H9 (cell line): Measurements from ENCODE around the gene TCF15. TPM values are rescaled to one million over a fixed set of nuclear protein-coding genes. Genes with fewer than 3 reads are reported as not detected.

ENCODE experiments used
- DNase-seq: peaks from one replicate; pipeline ENCODE4 v3.0.0-alpha.2; 2017
- H2AFZ ChIP-seq: one replicate; pipeline ENCODE4 v1.6.1; 2013; ENCODE audit warnings: mild to moderate bottlenecking, low read length, control low read depth, moderate library complexity
- H2AK5ac ChIP-seq: 2 replicates; pipeline ENCODE4 v1.6.1; 2013; ENCODE audit warnings: low read length, control low read depth, mixed read lengths; ENCODE audit not compliant: insufficient read length
- H2BK120ac ChIP-seq: one replicate; pipeline ENCODE4 v1.6.1; 2013; ENCODE audit warnings: low read depth, mild to moderate bottlenecking, low read length, control low read depth, inconsistent platforms; ENCODE audit not compliant: poor library complexity, severe bottlenecking
- H2BK12ac ChIP-seq: 2 replicates; pipeline ENCODE4 v1.6.1; 2013; ENCODE audit warnings: low read length, control low read depth, mixed read lengths, low read depth; ENCODE audit not compliant: insufficient read length
- H2BK15ac ChIP-seq: 2 replicates; pipeline ENCODE4 v1.6.1; 2013; ENCODE audit warnings: low read depth, low read length, control low read depth
- H2BK20ac ChIP-seq: one replicate; pipeline ENCODE4 v1.6.1; 2013; ENCODE audit warnings: low read depth, mild to moderate bottlenecking, low read length, control low read depth, inconsistent platforms; ENCODE audit not compliant: poor library complexity, severe bottlenecking
- H2BK5ac ChIP-seq: 2 replicates; pipeline ENCODE4 v1.6.1; 2013; ENCODE audit warnings: low read length, control low read depth, mixed read lengths; ENCODE audit not compliant: insufficient read length
- H3K14ac ChIP-seq: 2 replicates; pipeline ENCODE4 v1.6.1; 2013; ENCODE audit warnings: low read length, control low read depth; ENCODE audit not compliant: insufficient read depth
- H3K18ac ChIP-seq: 2 replicates; pipeline ENCODE4 v1.6.1; 2013; ENCODE audit warnings: low read depth, mild to moderate bottlenecking, mixed read lengths, low read length, control low read depth; ENCODE audit not compliant: insufficient read length
- H3K23ac ChIP-seq: 2 replicates; pipeline ENCODE4 v1.6.1; 2013; ENCODE audit warnings: low read length, control low read depth, mixed read lengths, low read depth; ENCODE audit not compliant: insufficient read length
- H3K23me2 ChIP-seq: 2 replicates; pipeline ENCODE4 v1.6.1; 2013; ENCODE audit warnings: low read depth, mild to moderate bottlenecking, mixed read lengths, low read length, control low read depth; ENCODE audit not compliant: insufficient read length, poor library complexity, severe bottlenecking
- H3K27ac ChIP-seq: 2 replicates; pipeline ENCODE4 v1.5.1; 2013; ENCODE audit warnings: low read length, control low read depth, mixed read lengths, low read depth; ENCODE audit not compliant: insufficient read length
- H3K27me3 ChIP-seq: 2 replicates; pipeline ENCODE4 v1.6.1; 2013; ENCODE audit warnings: low read length, control low read depth, inconsistent platforms; ENCODE audit not compliant: insufficient read depth
- H3K4ac ChIP-seq: 2 replicates; pipeline ENCODE4 v1.6.1; 2013; ENCODE audit warnings: low read depth, mild to moderate bottlenecking, control low read depth, inconsistent platforms, low read length, moderate library complexity
- H3K4me1 ChIP-seq: 2 replicates; pipeline ENCODE4 v1.6.1; 2013; ENCODE audit warnings: low read length, control low read depth, inconsistent platforms; ENCODE audit not compliant: insufficient read depth
- H3K4me2 ChIP-seq: 2 replicates; pipeline ENCODE4 v1.6.1; 2013; ENCODE audit warnings: low read length, control low read depth, mixed read lengths; ENCODE audit not compliant: insufficient read length, insufficient read depth
- H3K56ac ChIP-seq: 2 replicates; pipeline ENCODE4 v1.6.1; 2013; ENCODE audit warnings: low read depth, mild to moderate bottlenecking, mixed read lengths, low read length, control low read depth; ENCODE audit not compliant: insufficient read length
- H3K79me1 ChIP-seq: 2 replicates; pipeline ENCODE4 v1.6.1; 2013; ENCODE audit warnings: low read depth, mild to moderate bottlenecking, moderate library complexity, low read length, control low read depth, inconsistent platforms; ENCODE audit not compliant: insufficient read depth, poor library complexity, severe bottlenecking
- H3K79me2 ChIP-seq: 2 replicates; pipeline ENCODE4 v1.6.1; 2013; ENCODE audit warnings: low read length, control low read depth, inconsistent platforms; ENCODE audit not compliant: insufficient read depth
- H3K9ac ChIP-seq: 2 replicates; pipeline ENCODE4 v1.6.1; 2013; ENCODE audit warnings: low read length, control low read depth, mixed read lengths; ENCODE audit not compliant: insufficient read length; ENCODE audit errors: extremely low read depth
- H3K9me3 ChIP-seq: one replicate; pipeline ENCODE4 v1.6.1; 2013; ENCODE audit warnings: low read depth, low read length, inconsistent platforms; ENCODE audit not compliant: control insufficient read depth
- H3T11ph ChIP-seq: one replicate; pipeline ENCODE4 v1.6.1; 2013; ENCODE audit warnings: mild to moderate bottlenecking, low read length, control low read depth, inconsistent platforms
- H4K20me1 ChIP-seq: one replicate; pipeline ENCODE4 v1.6.1; 2013; ENCODE audit not compliant: control insufficient read depth, insufficient read length, insufficient read depth
- H4K5ac ChIP-seq: 2 replicates; pipeline ENCODE4 v1.6.1; 2013; ENCODE audit warnings: low read depth, mild to moderate bottlenecking, mixed read lengths, low read length, control low read depth; ENCODE audit not compliant: insufficient read length
- H4K8ac ChIP-seq: replicated peaks from 2 replicates; pipeline ENCODE4 v1.6.1; 2013; ENCODE audit warnings: low read length, control low read depth, mixed read lengths, low read depth; ENCODE audit not compliant: insufficient read length
- H4K91ac ChIP-seq: 2 replicates; pipeline ENCODE4 v1.6.1; 2013; ENCODE audit warnings: low read depth, mild to moderate bottlenecking, moderate library complexity, mixed read lengths, low read length, control low read depth; ENCODE audit not compliant: insufficient read length
- H3K27ac Mint-ChIP-seq, 3 experiments: 2 replicates in 2 of 3; 3 replicates in 1 of 3; pipeline ENCODE4 v1.8.0; 2020 to 2021; ENCODE audit warnings: mixed read lengths in 3 of 3, mild to moderate bottlenecking in 1 of 3, moderate library complexity in 1 of 3
- H3K27me3 Mint-ChIP-seq: 2 replicates; pipeline ENCODE4 v1.8.0; 2021; ENCODE audit warnings: low read depth, mild to moderate bottlenecking, moderate library complexity, mixed read lengths
- H3K36me3 Mint-ChIP-seq, 3 experiments: 2 replicates in 2 of 3; 3 replicates in 1 of 3; pipeline ENCODE4 v1.8.0; 2020 to 2021; ENCODE audit warnings: low read depth in 3 of 3, mixed read lengths in 3 of 3; ENCODE audit not compliant: insufficient read depth in 1 of 3
- H3K4me1 Mint-ChIP-seq, 2 experiments: 2 replicates each; pipeline ENCODE4 v1.8.0; 2020; ENCODE audit warnings: mixed read lengths in 2 of 2
- H3K4me3 Mint-ChIP-seq, 2 experiments: 2 replicates in 1 of 2; 3 replicates in 1 of 2; pipeline ENCODE4 v1.8.0; 2020 to 2021; ENCODE audit warnings: mild to moderate bottlenecking in 2 of 2, mixed read lengths in 2 of 2, moderate library complexity in 1 of 2
- H3K9me3 Mint-ChIP-seq, 2 experiments: 2 replicates in 1 of 2; 3 replicates in 1 of 2; pipeline ENCODE4 v1.8.0; 2020; ENCODE audit warnings: mild to moderate bottlenecking in 2 of 2, mixed read lengths in 2 of 2, moderate library complexity in 1 of 2
- CTCF ChIP-seq: fragments of 200-600 bp; sonication (generic); conservative IDR thresholded peaks from 3 replicates; pipeline ENCODE4 v1.8.0; 2021; ENCODE audit warnings: antibody characterized with exemption, mild to moderate bottlenecking
- WGBS: extraction: QIAGEN DNeasy Blood & Tissue Kit; methylation state at CpG from one replicate; pipeline ENCODE4 v1.1.7; 2013; ENCODE audit warnings: missing lambda C conversion rate, low lambda C conversion rate, mixed read lengths; ENCODE audit not compliant: insufficient read length; ENCODE audit errors: extremely low coverage; 5-methylcytosine and 5-hydroxymethylcytosine counted together
- total RNA-seq: library from RNA; stranded (reverse); gene quantifications from 2 replicates; pipeline ENCODE4 v1.2.1, GENCODE V29; 2021

Gene TCF15
- total RNA-seq, 1 experiment from 2014 or later, result 2.0 TPM

- Histone ChIP-seq H3K79me2 (no peaks in the 10 kb centered on the region; the same call in 1 of the 2 replicates), H4K20me1 (no peaks in the 10 kb centered on the region), H3K9ac (no peak overlapping the region), H3K4me2 (no peak overlapping the region), H2BK20ac (no peak overlapping the region), H4K91ac (no peak overlapping the region), H2AFZ (no peak overlapping the region), H4K5ac (no peak overlapping the region), H2BK15ac (no peak overlapping the region), H2BK5ac (no peak overlapping the region), H3T11ph (no peak overlapping the region), H3K4me1 (no peaks in the 10 kb centered on the region; the same call in 1 of the 2 replicates), H3K27me3 (no peaks in the 10 kb centered on the region), H3K27ac (no peak overlapping the region), H3K4ac (no peak overlapping the region), H2BK120ac (no peak overlapping the region), H3K14ac (no peak overlapping the region), H3K23ac (no peak overlapping the region), H3K23me2 (peaks cover 4% of the 10 kb centered on the region), H3K56ac (no peak overlapping the region), H2BK12ac (no peak overlapping the region), H3K18ac (no peak overlapping the region), H2AK5ac (no peak overlapping the region), H4K8ac (no peak overlapping the region), H3K79me1 (no peaks in the 10 kb centered on the region), H3K9me3 (no peaks in the 10 kb centered on the region)
- H3K4me1 Mint-ChIP-seq, result peaks cover 29 to 32% of the 10 kb centered on the region in 2 experiments
- no CpG with 5 or more reads among the region's 5 CpGs for WGBS
- H3K27me3 Mint-ChIP-seq, result peaks cover 9% of the 10 kb centered on the region; the same call in 1 of the 2 replicates
- DNase-seq, result no peak
- no peak overlapping the region for H3K27ac Mint-ChIP-seq
- H3K9me3 Mint-ChIP-seq, result no peaks in the 10 kb centered on the region
- TF ChIP-seq CTCF, result no peak
- H3K4me3 Mint-ChIP-seq, result no peak overlapping the region
- peaks cover 25 to 40% (median 37%) of the 10 kb centered on the region in 3 experiments for H3K36me3 Mint-ChIP-seq
Measured at GRCh38 chr20:650281-650680, 40.2 kb upstream of the TCF15 start.
